Measurements from ENCODE around the gene VPS13A.
A peak's percentile ranks its signal among the peaks of the same experiment; 100 is the strongest.
"Not testable (repeated sequence)": the region's sequence is repeated elsewhere in the genome, so short reads cannot be mapped to it uniquely, and the experiment has no call there.

Gene VPS13A

GRCh38 chr9:77304543-77304942, 127.2 kb downstream of the VPS13A start:
- H3K27ac Mint-ChIP-seq = peak overlapping the region; percentile 3
- ATAC-seq (peak; percentile 99), DNase-seq (no peak)
- H3K36me3 Mint-ChIP-seq (ENCODE audit: low read depth) = peaks cover 34% of the 10 kb centered on the region
- no peak overlapping the region for H3K4me3 Mint-ChIP-seq
- no peaks in the 10 kb centered on the region for H3K27me3 Mint-ChIP-seq
- no peaks in the 10 kb centered on the region for H3K9me3 Mint-ChIP-seq
- peaks cover 11% of the 10 kb centered on the region for H3K4me1 Mint-ChIP-seq

DNA sequence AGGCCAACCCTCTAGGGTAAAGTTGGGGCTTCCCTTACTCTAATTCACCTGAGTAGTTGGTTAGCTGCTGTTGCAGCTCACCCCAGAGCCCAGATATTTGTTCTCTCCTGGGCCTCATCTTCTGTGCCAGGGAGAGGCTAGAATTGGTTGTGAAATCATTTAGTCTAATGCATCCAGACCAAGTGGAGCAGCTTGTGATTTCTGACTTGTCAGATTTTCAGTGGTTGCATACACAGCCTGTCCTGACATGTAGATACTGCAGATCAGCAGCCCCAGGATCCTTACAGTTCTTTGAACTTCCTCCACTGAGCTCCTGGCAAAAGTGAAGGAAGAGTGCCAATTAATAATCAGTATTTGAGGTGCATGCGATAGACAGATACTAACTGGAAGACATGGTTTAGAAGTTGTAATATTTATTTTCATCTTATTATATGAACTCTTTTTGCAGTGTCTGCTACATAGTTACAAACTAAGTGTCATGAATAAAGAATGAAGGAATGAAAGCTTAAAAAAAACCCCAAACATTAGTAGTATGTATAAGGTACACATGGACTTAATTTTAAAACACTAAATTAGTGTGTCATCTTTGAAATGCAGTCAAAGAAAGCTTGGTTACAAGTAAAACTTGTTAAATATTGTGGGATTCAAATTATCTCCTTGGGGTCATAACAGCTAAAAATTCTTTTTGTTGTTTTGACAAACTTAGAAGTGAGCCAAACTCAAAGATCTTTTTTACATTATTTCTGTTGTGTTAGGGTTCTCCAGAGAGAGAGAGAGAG, 128.5 kb downstream of the VPS13A start:
- Mint-ChIP-seq H3K9me3 (no peaks in the 10 kb centered on the region), H3K4me1 (peaks cover 11% of the 10 kb centered on the region), H3K36me3 (ENCODE audit: low read depth) (peaks cover 39% of the 10 kb centered on the region), H3K4me3 (no peak overlapping the region), H3K27me3 (no peaks in the 10 kb centered on the region), H3K27ac (no peak overlapping the region)
- ATAC-seq (no peak), DNase-seq (no peak)

- H3K4me3 Mint-ChIP-seq = no peak overlapping the region
- DNase-seq = no peak
- H3K27me3 Mint-ChIP-seq = no peaks in the 10 kb centered on the region
- H3K36me3 Mint-ChIP-seq (ENCODE audit: low read depth) = peaks cover 48% of the 10 kb centered on the region
- no peaks in the 10 kb centered on the region for H3K9me3 Mint-ChIP-seq
- no peak for ATAC-seq
- no peak overlapping the region for H3K27ac Mint-ChIP-seq
- peaks cover 11% of the 10 kb centered on the region for H3K4me1 Mint-ChIP-seq
Measured at GRCh38 chr9:77307166-77307565, 129.8 kb downstream of the VPS13A start.

DNA sequence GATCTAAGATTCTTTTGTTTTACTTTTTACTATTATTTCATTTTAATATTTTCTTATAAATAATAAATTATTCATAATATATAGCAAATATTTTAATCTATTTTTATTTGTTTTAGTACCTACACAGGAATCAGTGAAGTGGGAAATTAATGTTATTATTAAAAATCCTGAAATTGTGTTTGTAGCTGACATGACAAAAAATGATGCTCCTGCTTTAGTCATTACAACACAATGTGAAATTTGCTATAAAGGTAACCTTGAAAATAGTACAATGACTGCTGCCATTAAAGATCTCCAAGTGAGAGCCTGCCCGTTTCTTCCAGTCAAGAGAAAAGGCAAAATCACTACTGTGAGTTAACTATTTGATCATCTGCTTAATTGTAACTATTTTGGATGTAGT, 138.7 kb downstream of the VPS13A start:
- Mint-ChIP-seq H3K4me1 (no peaks in the 10 kb centered on the region), H3K4me3 (no peak overlapping the region), H3K9me3 (no peaks in the 10 kb centered on the region), H3K36me3 (ENCODE audit: low read depth) (peaks cover 42% of the 10 kb centered on the region), H3K27ac (no peak overlapping the region), H3K27me3 (no peaks in the 10 kb centered on the region)
- no peak for DNase-seq
- no peak for ATAC-seq

DNA sequence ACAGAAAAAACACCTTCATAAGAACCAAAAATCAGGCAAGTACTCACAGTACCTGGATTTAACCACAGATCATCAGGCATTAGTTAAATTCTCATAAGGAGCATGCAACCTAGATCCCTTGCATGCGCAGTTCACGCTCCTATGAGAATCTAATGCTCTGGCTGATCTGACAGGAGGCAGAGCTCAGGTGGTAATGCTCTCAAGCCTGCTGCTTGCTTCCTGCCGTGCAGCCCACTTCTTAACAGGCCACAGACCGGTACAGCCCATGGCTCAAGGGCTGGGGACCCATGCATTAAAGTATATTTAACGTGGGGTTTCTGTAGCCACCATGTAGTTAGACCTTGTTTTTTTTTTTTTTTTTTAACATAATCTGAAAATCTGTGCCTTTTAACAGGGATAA, 147.7 kb downstream of the VPS13A start:
- H3K4me1 Mint-ChIP-seq = no peaks in the 10 kb centered on the region
- no peak overlapping the region for H3K4me3 Mint-ChIP-seq
- H3K27me3 Mint-ChIP-seq = no peaks in the 10 kb centered on the region
- peaks cover 54% of the 10 kb centered on the region for H3K36me3 Mint-ChIP-seq (ENCODE audit: low read depth)
- ATAC-seq = no peak
- H3K9me3 Mint-ChIP-seq = no peaks in the 10 kb centered on the region
- no peak for DNase-seq
- no peak overlapping the region for H3K27ac Mint-ChIP-seq

GRCh38 chr9:77328102-77328501, 150.8 kb downstream of the VPS13A start:
- no peaks in the 10 kb centered on the region for H3K9me3 Mint-ChIP-seq
- DNase-seq (no peak), ATAC-seq (no peak)
- peaks cover 42% of the 10 kb centered on the region for H3K36me3 Mint-ChIP-seq (ENCODE audit: low read depth)
- H3K4me3 Mint-ChIP-seq = no peak overlapping the region
- H3K27me3 Mint-ChIP-seq = no peaks in the 10 kb centered on the region
- H3K27ac Mint-ChIP-seq = no peak overlapping the region
- no peaks in the 10 kb centered on the region for H3K4me1 Mint-ChIP-seq

DNA sequence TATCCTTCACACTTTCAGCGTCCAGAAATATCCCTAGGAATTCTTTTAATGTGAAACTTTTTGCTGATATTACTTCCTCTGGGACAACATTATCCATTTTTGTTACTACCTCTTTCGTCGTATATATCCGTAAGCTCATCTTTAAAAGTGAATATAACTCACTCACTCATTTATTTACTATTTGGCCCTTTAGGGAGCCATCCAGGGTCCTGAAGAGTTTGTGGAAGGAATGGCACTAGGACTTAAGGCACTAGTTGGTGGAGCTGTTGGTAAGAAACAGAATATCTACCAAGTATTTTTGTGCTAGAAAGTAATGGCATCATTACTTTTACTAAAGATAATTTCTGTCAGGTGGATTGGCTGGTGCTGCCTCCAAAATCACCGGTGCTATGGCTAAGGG, 192.7 kb downstream of the VPS13A start:
- DNase-seq (no peak), ATAC-seq (no peak)
- Mint-ChIP-seq H3K36me3 (ENCODE audit: low read depth) (peaks cover 45% of the 10 kb centered on the region), H3K27me3 (no peaks in the 10 kb centered on the region), H3K4me1 (no peaks in the 10 kb centered on the region), H3K27ac (no peak overlapping the region), H3K4me3 (no peak overlapping the region), H3K9me3 (peaks cover 7% of the 10 kb centered on the region)

DNA sequence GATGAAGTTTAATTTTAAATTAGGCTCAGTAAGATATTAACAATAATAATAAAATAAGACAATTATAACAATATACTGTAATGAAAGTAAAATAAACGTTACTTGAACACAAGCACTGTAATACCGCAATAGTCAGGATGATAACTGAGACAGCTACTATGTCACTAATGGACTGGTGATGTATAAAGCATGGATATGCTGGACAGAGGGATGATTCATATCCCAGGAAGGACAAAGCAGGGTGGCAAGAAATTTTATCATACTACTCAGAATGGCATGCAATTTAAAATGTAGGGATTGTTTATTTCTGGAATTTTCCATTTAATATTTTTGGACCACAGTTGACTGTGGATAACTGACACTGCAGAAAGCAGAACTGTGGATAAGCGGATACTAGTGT, 196.9 kb downstream of the VPS13A start:
- no peak for ATAC-seq
- Mint-ChIP-seq H3K27ac (no peak overlapping the region), H3K27me3 (no peaks in the 10 kb centered on the region), H3K4me1 (no peaks in the 10 kb centered on the region), H3K9me3 (peaks cover 7% of the 10 kb centered on the region), H3K36me3 (ENCODE audit: low read depth) (peaks cover 41% of the 10 kb centered on the region), H3K4me3 (no peak overlapping the region)
- no peak for DNase-seq

- Mint-ChIP-seq H3K4me1 (no peaks in the 10 kb centered on the region), H3K27me3 (no peaks in the 10 kb centered on the region), H3K9me3 (peaks cover 3% of the 10 kb centered on the region), H3K36me3 (ENCODE audit: low read depth) (peaks cover 26% of the 10 kb centered on the region), H3K4me3 (no peak overlapping the region), H3K27ac (no peak overlapping the region)
- no peak for ATAC-seq
- DNase-seq = no peak
Measured at GRCh38 chr9:77375956-77376532, 198.7 kb downstream of the VPS13A start.

GRCh38 chr9:77384406-77384805, 207.1 kb downstream of the VPS13A start:
- DNase-seq = no peak
- H3K27me3 Mint-ChIP-seq = no peaks in the 10 kb centered on the region
- H3K36me3 Mint-ChIP-seq (ENCODE audit: low read depth) = peaks cover 13% of the 10 kb centered on the region
- ATAC-seq = no peak
- H3K4me1 Mint-ChIP-seq = peaks cover 3% of the 10 kb centered on the region
- no peaks in the 10 kb centered on the region for H3K9me3 Mint-ChIP-seq
- H3K27ac Mint-ChIP-seq = no peak overlapping the region
- no peak overlapping the region for H3K4me3 Mint-ChIP-seq

- Mint-ChIP-seq H3K4me3 (no peak overlapping the region), H3K36me3 (ENCODE audit: low read depth) (peaks cover 17% of the 10 kb centered on the region), H3K27ac (no peak overlapping the region), H3K27me3 (no peaks in the 10 kb centered on the region), H3K4me1 (peaks cover 3% of the 10 kb centered on the region), H3K9me3 (no peaks in the 10 kb centered on the region)
- DNase-seq = no peak
- ATAC-seq = no peak
Measured at GRCh38 chr9:77386187-77386586, 208.9 kb downstream of the VPS13A start.

GRCh38 chr9:77391834-77392233, 214.5 kb downstream of the VPS13A start:
- no peaks in the 10 kb centered on the region for H3K9me3 Mint-ChIP-seq
- DNase-seq = no peak
- H3K4me3 Mint-ChIP-seq = no peak overlapping the region
- ATAC-seq = no peak
- H3K27me3 Mint-ChIP-seq = no peaks in the 10 kb centered on the region
- peaks cover 8% of the 10 kb centered on the region for H3K36me3 Mint-ChIP-seq (ENCODE audit: low read depth)
- H3K4me1 Mint-ChIP-seq = no peaks in the 10 kb centered on the region
- H3K27ac Mint-ChIP-seq = no peak overlapping the region

DNA sequence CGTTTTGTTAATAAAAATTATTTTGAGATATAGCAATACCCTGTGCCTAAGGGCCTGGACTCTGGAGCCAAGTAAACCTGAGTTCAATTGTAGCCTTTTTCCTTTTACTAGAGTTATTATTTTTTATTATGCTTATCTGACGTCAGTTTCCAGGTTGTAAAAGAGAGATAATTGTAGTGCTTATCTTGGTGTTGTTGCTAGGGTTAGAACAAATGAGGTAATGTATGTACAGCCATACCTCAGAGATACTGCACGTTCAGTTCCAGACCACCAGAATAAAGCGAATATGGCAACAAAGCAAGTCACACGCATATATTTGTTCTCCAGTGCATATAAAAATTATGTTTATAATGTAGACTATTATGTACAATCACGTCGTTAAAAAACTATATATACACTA, 215.0 kb downstream of the VPS13A start:
- no peaks in the 10 kb centered on the region for H3K4me1 Mint-ChIP-seq
- DNase-seq (no peak), ATAC-seq (no peak)
- H3K36me3 Mint-ChIP-seq (ENCODE audit: low read depth) = peaks cover 8% of the 10 kb centered on the region
- no peaks in the 10 kb centered on the region for H3K9me3 Mint-ChIP-seq
- H3K4me3 Mint-ChIP-seq = no peak overlapping the region
- no peaks in the 10 kb centered on the region for H3K27me3 Mint-ChIP-seq
- no peak overlapping the region for H3K27ac Mint-ChIP-seq

- not testable (repeated sequence) for H3K4me1 Mint-ChIP-seq; H3K4me3 Mint-ChIP-seq; ATAC-seq; DNase-seq; H3K36me3 Mint-ChIP-seq (ENCODE audit: low read depth); H3K9me3 Mint-ChIP-seq; H3K27me3 Mint-ChIP-seq; H3K27ac Mint-ChIP-seq
Measured at GRCh38 chr9:77398581-77398980, 221.2 kb downstream of the VPS13A start.

DNA sequence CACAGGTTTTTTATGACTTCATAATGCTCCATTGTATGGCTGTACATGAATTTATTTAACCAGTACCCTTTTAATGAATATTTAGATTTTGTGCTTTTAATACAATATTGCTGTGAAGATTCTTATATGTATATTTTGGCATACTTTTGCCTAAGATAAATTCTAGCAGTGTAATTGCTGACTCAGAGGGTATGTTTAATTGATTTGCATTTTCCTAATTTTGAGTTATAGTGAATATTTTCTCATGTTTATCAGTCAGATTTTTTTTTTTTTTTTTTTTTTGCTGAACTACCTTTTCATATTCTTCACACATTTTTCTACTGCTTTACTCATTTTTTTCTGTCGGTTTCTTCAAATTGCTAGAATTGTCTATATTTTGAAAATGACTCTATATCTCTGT, 222.6 kb downstream of the VPS13A start:
- no peak overlapping the region for H3K4me3 Mint-ChIP-seq
- ATAC-seq = no peak
- H3K27ac Mint-ChIP-seq = no peak overlapping the region

More for the DNA sequence above, 222.6 kb downstream of the VPS13A start:
- Mint-ChIP-seq H3K9me3 (no peaks in the 10 kb centered on the region), H3K27me3 (no peaks in the 10 kb centered on the region), H3K36me3 (ENCODE audit: low read depth) (peaks cover 11% of the 10 kb centered on the region), H3K4me1 (no peaks in the 10 kb centered on the region)
- DNase-seq = no peak
